HG02678 (cell line): ENCODE data around the gene AKAP12.
"Not testable (repeated sequence)": the region's sequence is repeated elsewhere in the genome, so short reads cannot be mapped to it uniquely, and the experiment has no call there.

Source experiments
- ATAC-seq: cut with Tn5 transposase; IDR thresholded peaks from one replicate; pipeline ENCODE4 v1.9.1; 2021; ENCODE audit warnings: mild to moderate bottlenecking, moderate library complexity; ENCODE audit not compliant: unreplicated experiment

Gene AKAP12

GRCh38 chr6:151339369-151339768 lies 99.6 kb downstream of the AKAP12 start:
- ATAC-seq, result no peak

- ATAC-seq, result no peak
Observed at GRCh38 chr6:151340219-151340978, 100.6 kb downstream of the AKAP12 start.

- ATAC-seq, result no peak
Observed at GRCh38 chr6:151341476-151342195, 101.9 kb downstream of the AKAP12 start.

GRCh38 chr6:151342750-151343149 lies 103.0 kb downstream of the AKAP12 start:
- not testable (repeated sequence) for ATAC-seq

GRCh38 chr6:151349651-151350270 lies 110.0 kb downstream of the AKAP12 start:
- ATAC-seq, result no peak

GRCh38 chr6:151350442-151351145 lies 110.8 kb downstream of the AKAP12 start:
- ATAC-seq, result no peak

- no peak for ATAC-seq
Observed at GRCh38 chr6:151351146-151351700, 111.5 kb downstream of the AKAP12 start.

- no peak for ATAC-seq
Observed at GRCh38 chr6:151351731-151352130, 112.0 kb downstream of the AKAP12 start.

- no peak for ATAC-seq
Observed at GRCh38 chr6:151352410-151353396, 112.9 kb downstream of the AKAP12 start.

GRCh38 chr6:151353795-151354194 lies 114.0 kb downstream of the AKAP12 start:
- ATAC-seq, result no peak

- ATAC-seq, result not testable (repeated sequence)
Observed at GRCh38 chr6:151356983-151357382, 117.2 kb downstream of the AKAP12 start.

- ATAC-seq, result no peak
Observed at GRCh38 chr6:151357758-151358436, 118.1 kb downstream of the AKAP12 start.

- no peak for ATAC-seq
Observed at GRCh38 chr6:151358475-151358874, 118.7 kb downstream of the AKAP12 start.

GRCh38 chr6:151359486-151359885 lies 119.7 kb downstream of the AKAP12 start:
- no peak for ATAC-seq

GRCh38 chr6:151365233-151365632 lies 125.5 kb downstream of the AKAP12 start:
- ATAC-seq, result no peak

- no peak for ATAC-seq
Observed at GRCh38 chr6:151370509-151371078, 130.8 kb downstream of the AKAP12 start.

GRCh38 chr6:151372164-151372563 lies 132.4 kb downstream of the AKAP12 start:
- ATAC-seq, result no peak

GRCh38 chr6:151374036-151374683 lies 134.4 kb downstream of the AKAP12 start:
- ATAC-seq, result no peak
